NCI-H2196 treated with DMSO at 0.1 percent for 48 hours (cell line): ENCODE measurements around the gene ST3GAL3.
A peak's percentile ranks its signal among the peaks of the same experiment; 100 is the strongest.

Experiments
- DNase-seq: peaks from one replicate; lab custom pipeline; 2025; ENCODE audit not compliant: unreplicated experiment; lab: John Stamatoyannopoulos, UW

Gene ST3GAL3

DNA sequence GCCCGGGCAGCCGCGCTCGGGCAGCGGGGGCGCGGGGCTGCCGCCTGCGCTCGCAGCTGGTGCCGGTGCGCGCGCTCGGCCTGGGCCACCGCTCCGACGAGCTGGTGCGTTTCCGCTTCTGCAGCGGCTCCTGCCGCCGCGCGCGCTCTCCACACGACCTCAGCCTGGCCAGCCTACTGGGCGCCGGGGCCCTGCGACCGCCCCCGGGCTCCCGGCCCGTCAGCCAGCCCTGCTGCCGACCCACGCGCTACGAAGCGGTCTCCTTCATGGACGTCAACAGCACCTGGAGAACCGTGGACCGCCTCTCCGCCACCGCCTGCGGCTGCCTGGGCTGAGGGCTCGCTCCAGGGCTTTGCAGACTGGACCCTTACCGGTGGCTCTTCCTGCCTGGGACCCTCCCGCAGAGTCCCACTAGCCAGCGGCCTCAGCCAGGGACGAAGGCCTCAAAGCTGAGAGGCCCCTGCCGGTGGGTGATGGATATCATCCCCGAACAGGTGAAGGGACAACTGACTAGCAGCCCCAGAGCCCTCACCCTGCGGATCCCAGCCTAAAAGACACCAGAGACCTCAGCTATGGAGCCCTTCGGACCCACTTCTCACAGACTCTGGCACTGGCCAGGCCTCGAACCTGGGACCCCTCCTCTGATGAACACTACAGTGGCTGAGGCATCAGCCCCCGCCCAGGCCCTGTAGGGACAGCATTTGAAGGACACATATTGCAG lies 229.3 kb downstream of the ST3GAL3 start:
- DNase-seq: no peak

DNA sequence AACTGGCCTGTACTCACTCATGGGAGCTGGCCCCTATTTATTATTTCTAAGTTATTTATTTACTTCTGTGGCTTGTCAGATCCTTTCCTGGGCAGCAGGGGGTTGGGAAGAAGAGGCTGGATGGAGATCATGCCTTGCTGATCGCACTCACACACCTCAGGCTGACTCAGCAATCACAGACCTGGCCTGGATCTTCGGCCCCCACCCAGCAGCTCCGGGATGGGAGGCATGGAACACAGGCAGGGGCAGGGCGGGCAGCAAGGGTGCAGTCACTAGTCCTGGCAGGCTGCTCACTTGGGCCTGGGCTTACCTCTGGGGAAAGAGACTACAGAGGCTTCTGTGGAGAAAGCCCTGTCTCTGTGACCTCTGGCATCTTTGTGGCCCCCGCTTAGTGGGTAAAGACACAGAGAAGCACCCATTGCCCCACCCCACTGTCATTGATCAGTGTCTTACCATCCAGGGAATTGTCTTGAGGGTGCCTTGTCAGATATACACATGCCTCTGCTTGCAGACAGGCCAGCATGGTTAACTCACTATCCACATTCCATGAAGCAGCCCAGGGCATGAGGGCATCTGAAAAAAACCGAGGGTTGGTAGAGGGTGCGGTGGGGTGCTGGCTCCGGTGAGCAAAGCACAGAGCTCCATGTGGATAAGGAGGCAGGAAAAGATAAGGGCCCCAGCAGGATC lies 230.0 kb downstream of the ST3GAL3 start:
- no peak for DNase-seq

- no peak for DNase-seq
These were observed 231.0 kb downstream of the ST3GAL3 start for GRCh38 chr1:43938383-43938782.

DNA sequence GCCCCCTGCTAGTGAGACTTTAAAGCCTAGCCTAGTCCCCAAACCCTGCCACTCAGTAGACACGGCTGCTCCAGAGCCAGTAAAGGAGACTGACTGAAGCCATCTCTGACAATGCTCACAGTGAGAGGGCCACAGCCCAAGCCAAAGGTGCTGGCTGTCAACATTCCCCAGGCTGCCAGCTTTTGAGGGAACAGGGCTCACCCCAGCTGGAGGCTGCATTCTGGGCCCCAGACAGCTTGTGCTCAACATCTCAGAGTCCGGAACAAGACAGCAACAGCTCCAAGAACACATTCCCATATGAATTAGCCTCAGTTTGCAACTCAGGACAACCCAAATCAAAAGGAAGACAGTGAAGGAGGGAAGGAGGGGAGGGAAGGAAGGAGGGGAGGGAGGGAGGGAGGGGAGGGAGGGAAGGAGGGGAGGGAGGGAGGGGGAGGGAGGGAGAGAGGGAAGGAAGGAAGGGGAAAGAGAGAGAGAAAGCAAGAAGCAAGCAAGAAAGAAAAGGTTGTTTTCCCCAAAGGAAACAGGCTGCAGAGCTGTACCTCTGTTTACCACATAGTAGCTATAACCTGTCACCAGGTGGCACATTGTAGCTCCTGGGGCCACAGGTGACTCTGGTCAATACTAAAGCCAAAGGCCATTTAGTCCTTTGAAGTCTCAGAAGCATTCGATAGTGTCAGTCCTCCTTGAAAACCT lies 231.7 kb downstream of the ST3GAL3 start:
- no peak for DNase-seq

GRCh38 chr1:43942411-43942810 lies 235.1 kb downstream of the ST3GAL3 start:
- no peak for DNase-seq

DNA sequence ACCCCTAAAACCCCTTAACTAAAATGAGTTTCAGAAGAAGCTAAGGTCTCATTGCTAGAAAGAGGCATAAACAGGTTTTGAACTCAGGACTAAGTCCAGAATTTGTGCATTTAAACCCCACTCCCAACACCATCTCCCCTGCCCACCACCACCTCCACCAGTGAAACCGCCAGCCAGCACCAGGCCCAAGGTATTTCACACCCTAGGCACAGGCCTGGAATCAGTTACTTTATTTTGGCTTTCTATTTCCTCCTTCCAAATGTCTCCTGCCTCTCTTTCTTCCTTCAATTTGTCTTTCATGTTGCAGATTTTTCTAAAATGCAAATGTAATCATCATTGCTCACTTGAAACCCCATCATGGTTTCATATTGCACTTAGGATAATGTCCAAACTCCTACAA lies 237.5 kb downstream of the ST3GAL3 start:
- DNase-seq: no peak

GRCh38 chr1:43945674-43946235 lies 238.4 kb downstream of the ST3GAL3 start:
- no peak for DNase-seq

DNA sequence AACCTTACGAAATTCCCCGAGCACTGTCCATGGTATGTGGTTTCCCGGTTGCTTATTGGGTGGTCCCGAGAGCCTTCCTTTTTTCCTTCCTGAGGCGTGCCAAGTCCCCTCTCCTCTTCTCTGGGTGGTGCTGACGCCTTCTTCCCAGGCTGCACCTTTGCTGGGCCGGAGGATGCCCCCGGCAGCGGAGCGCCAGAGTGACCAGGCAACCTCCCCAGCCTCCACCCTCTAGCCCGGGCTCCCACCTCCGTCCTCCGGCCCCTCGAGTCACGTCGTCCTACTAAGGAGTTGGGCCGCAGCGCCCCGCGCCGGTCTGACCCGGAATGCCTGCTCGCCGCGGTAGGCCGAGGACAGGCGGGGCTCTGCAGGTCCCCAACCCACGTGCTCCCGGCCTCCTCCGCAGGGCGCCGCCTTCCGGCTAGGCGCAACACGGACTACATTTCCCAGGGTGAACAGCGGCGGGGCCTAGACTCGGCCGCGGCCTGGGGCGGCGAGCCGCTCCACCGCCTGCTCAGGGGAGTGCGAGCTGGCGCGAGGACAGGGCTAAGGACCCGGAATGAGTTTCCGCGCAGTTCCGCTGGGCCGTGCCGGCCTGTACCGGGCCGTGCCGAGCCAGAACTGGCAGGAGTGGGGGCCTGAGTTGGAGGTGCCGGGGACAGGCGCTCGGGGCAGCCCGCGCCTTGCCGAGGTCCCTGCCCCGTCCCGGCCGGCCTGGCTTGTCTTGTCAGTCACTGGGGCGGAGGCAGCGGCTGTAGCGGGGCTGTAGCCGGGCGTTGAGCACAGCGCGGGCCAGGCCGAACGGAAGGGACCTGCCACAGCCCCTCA lies 239.1 kb downstream of the ST3GAL3 start, which contains the start of gene IPO13:
Gene IPO13, plus strand, starts transcription at position 715 of the 825 bp plus-strand sequence. CDS start 651 bp downstream, outside the sequence.
- peak; percentile 98 for DNase-seq

DNA sequence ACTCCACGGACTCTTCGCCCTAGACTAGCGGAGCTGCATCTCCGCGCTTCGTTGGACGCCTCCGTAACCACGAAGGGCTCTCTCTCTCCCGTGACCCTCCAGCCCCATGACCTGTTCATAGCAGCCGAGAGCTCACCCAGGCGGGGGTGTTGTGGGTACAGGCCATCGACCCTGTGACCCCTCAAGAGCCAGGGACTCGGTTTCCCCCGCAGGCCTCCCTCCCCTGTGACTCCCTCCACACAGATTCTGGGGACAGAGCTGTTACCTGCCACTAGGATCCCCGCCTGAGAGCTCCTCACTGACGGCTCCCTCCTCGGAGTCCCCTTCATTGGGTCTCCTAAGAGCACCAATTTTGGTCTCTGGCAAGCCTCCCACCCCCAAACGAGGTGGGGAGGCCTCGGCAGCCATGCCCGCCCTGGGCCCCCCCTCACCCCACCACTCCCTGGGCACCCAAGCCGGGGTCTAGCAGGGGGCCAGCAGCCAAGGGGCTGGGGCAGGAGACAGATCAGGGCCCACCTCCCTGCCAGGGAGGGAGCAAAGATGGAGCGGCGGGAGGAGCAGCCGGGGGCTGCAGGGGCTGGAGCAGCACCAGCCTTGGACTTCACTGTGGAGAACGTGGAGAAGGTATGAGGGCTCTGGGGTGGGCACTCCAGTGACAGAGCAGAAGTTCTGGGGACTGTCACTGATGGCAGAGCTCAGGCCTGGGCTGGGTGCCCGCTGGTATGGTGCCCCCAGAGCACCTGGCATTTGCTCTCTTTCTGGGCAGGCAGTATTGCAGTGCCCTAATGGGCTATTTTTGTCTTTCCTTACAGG lies 239.9 kb downstream of the ST3GAL3 start:
- no peak for DNase-seq

GRCh38 chr1:43947874-43948437 lies 240.6 kb downstream of the ST3GAL3 start:
- DNase-seq: no peak

GRCh38 chr1:43949678-43950077 lies 242.3 kb downstream of the ST3GAL3 start:
- DNase-seq: no peak

- no peak for DNase-seq
These were observed 244.0 kb downstream of the ST3GAL3 start for GRCh38 chr1:43951021-43951985.

DNA sequence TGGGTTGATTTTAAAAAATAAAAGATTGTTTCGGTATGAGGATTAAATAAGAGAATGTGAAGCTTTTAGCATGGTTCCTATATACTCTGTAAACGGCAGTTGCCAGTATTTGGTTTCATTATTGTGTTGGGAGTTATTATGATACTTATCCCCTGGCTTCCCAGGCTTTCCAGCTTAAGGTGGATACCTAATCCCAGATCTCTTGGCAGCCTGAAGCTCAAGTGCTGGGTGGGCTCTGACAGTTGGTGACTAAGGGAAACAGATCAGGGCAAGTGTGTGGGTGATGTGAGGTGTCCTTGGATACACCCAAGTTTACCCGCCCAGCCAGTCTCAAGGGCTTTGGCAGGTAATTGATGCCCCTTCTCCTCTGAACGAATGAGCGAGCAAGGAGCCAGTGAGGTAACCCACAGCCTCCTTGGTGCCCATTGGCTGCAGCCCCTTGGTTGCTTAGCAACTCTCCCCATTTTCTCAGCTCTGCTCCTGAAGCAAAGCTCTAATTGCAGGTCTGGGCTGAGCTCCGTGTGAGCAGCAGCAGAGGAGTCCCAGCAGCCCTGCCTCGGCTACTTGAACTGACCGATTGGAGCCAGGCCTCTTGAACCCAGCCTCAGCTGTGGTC lies 245.5 kb downstream of the ST3GAL3 start:
- DNase-seq: peak; percentile 77

- no peak for DNase-seq
These were observed 246.0 kb downstream of the ST3GAL3 start for GRCh38 chr1:43953361-43953760.

DNA sequence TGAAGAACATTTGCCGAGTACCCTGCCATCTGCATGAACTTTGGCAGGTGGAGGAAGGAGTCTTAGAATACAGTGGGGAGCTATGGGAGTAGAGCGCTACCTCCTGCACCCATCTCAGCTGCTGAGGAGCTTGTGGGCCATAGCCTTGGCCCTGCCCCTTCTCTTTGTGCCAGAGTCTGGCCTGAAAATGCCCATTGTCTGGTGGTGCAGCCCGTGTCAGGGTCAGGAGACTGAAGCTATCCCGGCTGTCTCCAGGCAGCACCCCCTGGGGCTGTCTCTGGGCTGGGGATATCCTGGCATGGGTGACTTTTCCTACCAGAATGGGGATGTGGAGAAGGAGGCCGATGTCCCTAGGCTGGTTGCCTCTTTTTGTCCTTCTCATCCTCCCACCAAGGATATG lies 246.7 kb downstream of the ST3GAL3 start:
- DNase-seq: no peak

DNA sequence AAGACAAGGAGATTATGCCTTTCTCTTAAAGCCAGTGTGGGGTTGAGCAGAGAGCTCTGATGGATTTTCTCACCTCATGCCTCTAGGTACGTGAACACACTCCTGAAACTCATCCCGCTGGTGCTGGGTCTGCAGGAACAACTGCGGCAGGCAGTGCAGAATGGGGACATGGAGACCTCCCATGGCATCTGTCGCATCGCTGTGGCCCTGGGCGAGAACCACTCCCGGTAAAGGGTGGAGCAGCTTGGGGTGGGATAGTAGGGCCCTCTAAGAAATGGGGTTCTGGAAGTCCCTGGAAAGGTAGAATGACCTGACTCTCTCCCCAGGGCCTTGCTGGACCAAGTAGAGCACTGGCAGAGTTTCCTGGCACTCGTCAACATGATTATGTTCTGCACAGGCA lies 248.9 kb downstream of the ST3GAL3 start:
- DNase-seq: no peak

DNA sequence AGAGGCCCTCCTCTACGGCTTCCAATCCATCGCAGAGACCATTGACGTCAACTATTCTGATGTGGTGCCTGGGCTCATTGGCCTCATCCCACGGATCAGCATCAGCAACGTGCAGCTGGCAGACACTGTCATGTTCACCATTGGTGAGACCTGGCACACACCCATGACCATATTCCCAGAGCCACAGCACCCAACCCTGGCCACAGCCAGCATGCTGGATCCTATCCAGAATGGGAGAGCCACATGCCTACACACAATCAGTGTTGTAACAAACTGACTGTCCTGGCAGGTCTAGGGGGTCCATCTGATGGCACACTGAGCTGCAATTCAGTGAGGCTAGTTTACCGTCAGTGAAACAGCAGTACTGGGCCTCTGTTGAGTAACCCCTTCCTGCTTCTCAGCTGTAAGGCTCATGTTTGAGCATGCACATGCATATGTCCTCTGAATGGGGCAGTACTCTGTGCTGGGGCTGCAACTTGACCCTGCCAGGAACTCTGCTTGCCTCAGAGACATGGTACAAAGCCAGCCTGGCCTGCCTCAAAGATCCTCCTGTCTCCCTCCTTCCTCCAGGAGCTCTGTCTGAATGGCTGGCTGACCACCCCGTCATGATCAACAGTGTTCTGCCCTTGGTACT lies 250.2 kb downstream of the ST3GAL3 start:
- no peak for DNase-seq
